Neural progenitor cell (in vitro differentiated cells): ENCODE measurements around the gene SEPTIN11. TPM values are rescaled to one million over a fixed set of nuclear protein-coding genes. Genes with fewer than 3 reads are reported as not detected.

ENCODE experiments used
- DNase-seq: peaks from one replicate; pipeline ENCODE4 v3.0.0-alpha.2; 2016; ENCODE audit warnings: low spot score
- H2AFZ ChIP-seq: fragments of 200-600 bp; sonication (generic); replicated peaks from 2 replicates; pipeline ENCODE4 v1.6.1; 2016; ENCODE audit warnings: antibody characterized with exemption
- H3F3A ChIP-seq: fragments of 200-600 bp; sonication (generic); 2 replicates; pipeline ENCODE4 v1.6.1; 2016; ENCODE audit warnings: antibody characterized with exemption, low read depth
- H3K27ac ChIP-seq: fragments of 200-600 bp; sonication (generic); 2 replicates; pipeline ENCODE4 v1.5.1; 2016; ENCODE audit warnings: mild to moderate bottlenecking
- H3K27me3 ChIP-seq: fragments of 200-600 bp; sonication (generic); 2 replicates; pipeline ENCODE4 v1.6.1; 2016; ENCODE audit warnings: mild to moderate bottlenecking, moderate library complexity
- H3K36me3 ChIP-seq: fragments of 200-600 bp; sonication (generic); 2 replicates; pipeline ENCODE4 v1.5.1; 2016
- H3K4me1 ChIP-seq: fragments of 200-600 bp; sonication (generic); 2 replicates; pipeline ENCODE4 v1.6.1; 2016; ENCODE audit warnings: mixed run types
- H3K4me2 ChIP-seq: fragments of 200-600 bp; sonication (generic); 2 replicates; pipeline ENCODE4 v1.6.1; 2016
- H3K4me3 ChIP-seq: fragments of 200-600 bp; sonication (generic); 2 replicates; pipeline ENCODE4 v1.5.1; 2016
- H3K79me2 ChIP-seq: fragments of 200-600 bp; sonication (generic); 2 replicates; pipeline ENCODE4 v1.6.1; 2016; ENCODE audit warnings: low read depth
- H3K9ac ChIP-seq: fragments of 200-600 bp; sonication (generic); 2 replicates; pipeline ENCODE4 v1.6.1; 2016
- H3K9me3 ChIP-seq: fragments of 200-600 bp; sonication (generic); 2 replicates; pipeline ENCODE4 v1.5.1; 2016; ENCODE audit warnings: low read depth
- H4K20me1 ChIP-seq: fragments of 200-600 bp; sonication (generic); 2 replicates; pipeline ENCODE4 v1.6.1; 2016; ENCODE audit warnings: low read depth
- H3K27ac Mint-ChIP-seq: 3 replicates; pipeline ENCODE4 v1.8.0; 2021; ENCODE audit warnings: mixed read lengths
- H3K27me3 Mint-ChIP-seq: 2 replicates; pipeline ENCODE4 v1.8.0; 2022; ENCODE audit warnings: low read depth, mild to moderate bottlenecking, inconsistent platforms, moderate library complexity, mixed read lengths; ENCODE audit not compliant: insufficient read depth
- H3K36me3 Mint-ChIP-seq: 3 replicates; pipeline ENCODE4 v1.8.0; 2021; ENCODE audit warnings: mixed read lengths
- H3K4me1 Mint-ChIP-seq: 3 replicates; pipeline ENCODE4 v1.8.0; 2021; ENCODE audit warnings: mixed read lengths
- H3K4me3 Mint-ChIP-seq: 3 replicates; pipeline ENCODE4 v1.8.0; 2021; ENCODE audit warnings: mild to moderate bottlenecking, moderate library complexity, mixed read lengths
- H3K9me3 Mint-ChIP-seq: 3 replicates; pipeline ENCODE4 v1.8.0; 2020; ENCODE audit warnings: mixed read lengths
- CTCF ChIP-seq: fragments of 200-600 bp; sonication (generic); IDR thresholded peaks from 2 replicates; pipeline ENCODE4 v1.5.1; 2017; ENCODE audit warnings: antibody characterized with exemption, mild to moderate bottlenecking
- EZH2 ChIP-seq: fragments of 200-600 bp; sonication (generic); IDR thresholded peaks from 2 replicates; pipeline ENCODE4 v1.6.1; 2017; ENCODE audit warnings: antibody characterized with exemption, mild to moderate bottlenecking, moderate library complexity
- EZH2phosphoT487 ChIP-seq: fragments of 200-600 bp; sonication (generic); IDR thresholded peaks from 2 replicates; pipeline ENCODE4 v1.6.1; 2017; ENCODE audit warnings: antibody characterized with exemption
- total RNA-seq: library from RNA; depleted of rRNA; stranded (reverse); fragments of >200 nt; gene quantifications from 2 replicates; pipeline ENCODE4 v1.2.3, GENCODE V29; 2015; ENCODE audit warnings: low replicate concordance

Gene SEPTIN11
- total RNA-seq, 1 donor from 2014 or later = 183 TPM

GRCh38 chr4:76969941-76970529, 20.5 kb downstream of the SEPTIN11 start:
- H3K9ac ChIP-seq = no peak overlapping the region
- no peaks in the 10 kb centered on the region for H3K36me3 ChIP-seq
- peaks cover 97% of the 10 kb centered on the region for H3K79me2 ChIP-seq
- H3K36me3 Mint-ChIP-seq = peaks cover 22% of the 10 kb centered on the region
- peak overlapping the region; percentile 16 for H3K27ac ChIP-seq
- H3K4me3 Mint-ChIP-seq = no peak overlapping the region
- H3K9me3 ChIP-seq = no peaks in the 10 kb centered on the region
- H3K4me2 ChIP-seq = peak overlapping the region; percentile 49
- H4K20me1 ChIP-seq = peaks cover 35% of the 10 kb centered on the region
- no peaks in the 10 kb centered on the region for H3K27me3 ChIP-seq
- no peaks in the 10 kb centered on the region for H3K27me3 Mint-ChIP-seq
- peaks cover 38% of the 10 kb centered on the region for H3F3A ChIP-seq
- H2AFZ ChIP-seq = no peak overlapping the region
- peaks cover 31% of the 10 kb centered on the region for H3K4me1 Mint-ChIP-seq
- peak; percentile 48 for DNase-seq
- H3K27ac Mint-ChIP-seq = no peak overlapping the region
- no peak for TF ChIP-seq EZH2
- TF ChIP-seq CTCF = no peak
- TF ChIP-seq EZH2phosphoT487 = no peak
- H3K4me1 ChIP-seq = peaks cover 64% of the 10 kb centered on the region
- H3K9me3 Mint-ChIP-seq = no peaks in the 10 kb centered on the region
- peak overlapping the region; percentile 5 for H3K4me3 ChIP-seq

GRCh38 chr4:76972306-76972705, 22.8 kb downstream of the SEPTIN11 start:
- H3K27me3 Mint-ChIP-seq = no peaks in the 10 kb centered on the region
- peak overlapping the region; percentile 13 for H3K4me2 ChIP-seq
- H3K4me3 ChIP-seq = no peak overlapping the region
- H4K20me1 ChIP-seq = peaks cover 35% of the 10 kb centered on the region
- H3K4me1 ChIP-seq = peaks cover 55% of the 10 kb centered on the region
- no peak overlapping the region for H3K9ac ChIP-seq
- peaks cover 23% of the 10 kb centered on the region for H3K4me1 Mint-ChIP-seq
- H3K36me3 Mint-ChIP-seq = peaks cover 24% of the 10 kb centered on the region
- no peaks in the 10 kb centered on the region for H3K27me3 ChIP-seq
- TF ChIP-seq CTCF (no peak), EZH2 (no peak)
- H3K27ac ChIP-seq = peak overlapping the region; percentile 65
- no peak overlapping the region for H3K4me3 Mint-ChIP-seq
- H3K9me3 ChIP-seq = no peaks in the 10 kb centered on the region
- H3K36me3 ChIP-seq = no peaks in the 10 kb centered on the region
- H3K27ac Mint-ChIP-seq = peak overlapping the region; percentile 17
- H3K79me2 ChIP-seq = peaks cover 96% of the 10 kb centered on the region
- H3F3A ChIP-seq = peaks cover 29% of the 10 kb centered on the region
- peaks cover 5% of the 10 kb centered on the region for H3K9me3 Mint-ChIP-seq
- no peak for DNase-seq
- H2AFZ ChIP-seq = no peak overlapping the region

GRCh38 chr4:76974150-76974549, 24.6 kb downstream of the SEPTIN11 start:
- Mint-ChIP-seq H3K36me3 (peaks cover 25% of the 10 kb centered on the region), H3K27me3 (no peaks in the 10 kb centered on the region), H3K4me1 (peaks cover 25% of the 10 kb centered on the region), H3K4me3 (no peak overlapping the region), H3K27ac (no peak overlapping the region), H3K9me3 (peaks cover 5% of the 10 kb centered on the region)
- H3K36me3 ChIP-seq = no peaks in the 10 kb centered on the region
- no peak for TF ChIP-seq EZH2phosphoT487
- no peak for TF ChIP-seq CTCF
- H3K27me3 ChIP-seq = no peaks in the 10 kb centered on the region
- no peak overlapping the region for H3K4me3 ChIP-seq
- no peak overlapping the region for H2AFZ ChIP-seq
- H3K79me2 ChIP-seq = peaks cover 96% of the 10 kb centered on the region
- no peak overlapping the region for H3K9ac ChIP-seq
- H3F3A ChIP-seq = peaks cover 24% of the 10 kb centered on the region
- no peaks in the 10 kb centered on the region for H3K9me3 ChIP-seq
- H3K4me2 ChIP-seq = no peak overlapping the region
- H3K27ac ChIP-seq = no peak overlapping the region
- H3K4me1 ChIP-seq = peaks cover 41% of the 10 kb centered on the region
- no peak for DNase-seq
- H4K20me1 ChIP-seq = peaks cover 47% of the 10 kb centered on the region
